HG02885 (cell line): ENCODE measurements around the gene CCDC61.

Source experiments
- ATAC-seq: cut with Tn5 transposase; IDR thresholded peaks from one replicate; pipeline ENCODE4 v1.9.1; 2021; ENCODE audit warnings: mild to moderate bottlenecking; ENCODE audit not compliant: unreplicated experiment, poor library complexity

The CCDC61 gene

GRCh38 chr19:45994998-45995714 lies at the start of gene CCDC61:
TSS of gene CCDC61 (plus strand) at chr19:45995467. CDS start at chr19:46003019, 7,552 bp downstream.
- peak; percentile 94 for ATAC-seq

GRCh38 chr19:45947926-45948325 lies 47.3 kb upstream of the CCDC61 start:
- ATAC-seq = no peak

GRCh38 chr19:45952341-45952685 lies 43.0 kb upstream of the CCDC61 start:
- no peak for ATAC-seq

- no peak for ATAC-seq
Observed at GRCh38 chr19:45952686-45953505, 42.4 kb upstream of the CCDC61 start.

GRCh38 chr19:45953676-45954075 lies 41.6 kb upstream of the CCDC61 start:
- no peak for ATAC-seq

GRCh38 chr19:45954156-45954555 lies 41.1 kb upstream of the CCDC61 start:
- no peak for ATAC-seq

GRCh38 chr19:45955905-45956608 lies 39.2 kb upstream of the CCDC61 start:
- no peak for ATAC-seq

GRCh38 chr19:45958320-45958719 lies 36.9 kb upstream of the CCDC61 start:
- no peak for ATAC-seq

GRCh38 chr19:45958769-45959516 lies 36.3 kb upstream of the CCDC61 start:
- ATAC-seq = no peak

- ATAC-seq = no peak
Observed at GRCh38 chr19:45959517-45960025, 35.7 kb upstream of the CCDC61 start.

- no peak for ATAC-seq
Observed at GRCh38 chr19:45960595-45961235, 34.6 kb upstream of the CCDC61 start.

- ATAC-seq = no peak
Observed at GRCh38 chr19:45962021-45962420, 33.2 kb upstream of the CCDC61 start.

- ATAC-seq = no peak
Observed at GRCh38 chr19:45967246-45967645, 28.0 kb upstream of the CCDC61 start.

GRCh38 chr19:45968626-45969025 lies 26.6 kb upstream of the CCDC61 start:
- no peak for ATAC-seq

GRCh38 chr19:45969676-45970075 lies 25.6 kb upstream of the CCDC61 start:
- ATAC-seq = no peak

GRCh38 chr19:45971260-45971902 lies 23.9 kb upstream of the CCDC61 start:
- no peak for ATAC-seq

- ATAC-seq = no peak
Observed at GRCh38 chr19:45972081-45972946, 23.0 kb upstream of the CCDC61 start.

GRCh38 chr19:45972947-45973540 lies 22.2 kb upstream of the CCDC61 start:
- ATAC-seq = no peak
